Measurements from ENCODE around the gene MATN3. TPM values are rescaled to one million over a fixed set of nuclear protein-coding genes. Genes with fewer than 3 reads are reported as not detected.

The MATN3 gene
- total RNA-seq, 2 experiments from 2014 or later = not detected

GRCh38 chr2:20034821-20035220 is 22.4 kb upstream of the MATN3 start:
- no peak overlapping the region for H3K27ac ChIP-seq (ENCODE audit: low read depth, low read length, poor library complexity, severe bottlenecking)
- no peak overlapping the region for H2AFZ ChIP-seq (ENCODE audit: low read length)
- no peak overlapping the region for H3K4me2 ChIP-seq (ENCODE audit: low read length)
- no peaks in the 10 kb centered on the region for H4K20me1 ChIP-seq (ENCODE audit: insufficient read depth, low read length)
- no peak for TF ChIP-seq EZH2phosphoT487 (IDR thresholded peaks at IDR 0.05; ENCODE audit: borderline replicate concordance, low read depth, low read length)
- no peak for TF ChIP-seq CTCF (conservative IDR thresholded peaks at IDR 0.05; ENCODE audit: low read length)
- ChIA-PET CTCF (ENCODE audit: unreplicated experiment) (no interaction called here), POLR2A (interaction anchor here (2.5 to 2.9 kb wide), 2 partner anchors 13 to 14 kb away, joined by 8 to 32 read pairs; no protein-coding TSS in a partner anchor)
- H3K4me3 ChIP-seq (ENCODE audit: low read depth, low read length, poor library complexity, severe bottlenecking) = no peak overlapping the region
- intact Hi-C loops (cut with micrococcal nuclease; ENCODE audit: unreplicated experiment) = no loop called here
- no peak for DNase-seq (ENCODE audit: low spot score)
- peaks cover 9% of the 10 kb centered on the region; the same call in 1 of the 2 replicates for H3K9me3 ChIP-seq (ENCODE audit: low read length)
- peaks cover 97% of the 10 kb centered on the region for H3K36me3 ChIP-seq (ENCODE audit: insufficient read depth, low read length)
- H3K9me2 ChIP-seq (ENCODE audit: insufficient read depth, low read length) = no peaks in the 10 kb centered on the region
- peaks cover 15% of the 10 kb centered on the region for H3K4me1 ChIP-seq (ENCODE audit: insufficient read depth, low read length, poor library complexity, severe bottlenecking)
- H3K79me2 ChIP-seq (ENCODE audit: insufficient read depth, low read depth, low read length) = no peaks in the 10 kb centered on the region; the same call in 1 of the 2 replicates
- BruUV-seq (replicated peaks) = no TSS peak

- no peak for DNase-seq (ENCODE audit: low spot score)
- intact Hi-C loops (cut with micrococcal nuclease; ENCODE audit: unreplicated experiment) = no loop called here
- ChIA-PET POLR2A (interaction anchor here (2.5 kb wide), 1 partner anchor 14 kb away, joined by 8 read pairs; no protein-coding TSS in a partner anchor), CTCF (ENCODE audit: unreplicated experiment) (no interaction called here)
- no peak overlapping the region for H2AFZ ChIP-seq (ENCODE audit: low read length)
- no TSS peak for BruUV-seq (replicated peaks)
- peaks cover 15% of the 10 kb centered on the region; the same call in 1 of the 2 replicates for H3K9me3 ChIP-seq (ENCODE audit: low read length)
- H3K4me1 ChIP-seq (ENCODE audit: insufficient read depth, low read length, poor library complexity, severe bottlenecking) = peaks cover 15% of the 10 kb centered on the region
- H3K4me3 ChIP-seq (ENCODE audit: low read depth, low read length, poor library complexity, severe bottlenecking) = no peak overlapping the region
- H3K27ac ChIP-seq (ENCODE audit: low read depth, low read length, poor library complexity, severe bottlenecking) = no peak overlapping the region
- peaks cover 99% of the 10 kb centered on the region for H3K36me3 ChIP-seq (ENCODE audit: insufficient read depth, low read length)
- H3K4me2 ChIP-seq (ENCODE audit: low read length) = no peak overlapping the region
- no peaks in the 10 kb centered on the region for H3K9me2 ChIP-seq (ENCODE audit: insufficient read depth, low read length)
- TF ChIP-seq EZH2phosphoT487 (IDR thresholded peaks at IDR 0.05; ENCODE audit: borderline replicate concordance, low read depth, low read length) (no peak), CTCF (conservative IDR thresholded peaks at IDR 0.05; ENCODE audit: low read length) (no peak)
- H4K20me1 ChIP-seq (ENCODE audit: insufficient read depth, low read length) = no peaks in the 10 kb centered on the region
- H3K79me2 ChIP-seq (ENCODE audit: insufficient read depth, low read depth, low read length) = no peaks in the 10 kb centered on the region; the same call in 1 of the 2 replicates
Observed at GRCh38 chr2:20034218-20034617, 21.8 kb upstream of the MATN3 start.

- Histone ChIP-seq H3K27ac (ENCODE audit: low read depth, low read length, poor library complexity, severe bottlenecking) (no peak overlapping the region), H4K20me1 (ENCODE audit: insufficient read depth, low read length) (no peaks in the 10 kb centered on the region), H3K4me3 (ENCODE audit: low read depth, low read length, poor library complexity, severe bottlenecking) (no peak overlapping the region), H2AFZ (ENCODE audit: low read length) (no peak overlapping the region), H3K9me3 (ENCODE audit: low read length) (peaks cover 16% of the 10 kb centered on the region; the same call in 1 of the 2 replicates), H3K36me3 (ENCODE audit: insufficient read depth, low read length) (peaks cover 99% of the 10 kb centered on the region), H3K4me1 (ENCODE audit: insufficient read depth, low read length, poor library complexity, severe bottlenecking) (peaks cover 15% of the 10 kb centered on the region), H3K4me2 (ENCODE audit: low read length) (no peak overlapping the region), H3K9me2 (ENCODE audit: insufficient read depth, low read length) (no peaks in the 10 kb centered on the region), H3K79me2 (ENCODE audit: insufficient read depth, low read depth, low read length) (no peaks in the 10 kb centered on the region; the same call in 1 of the 2 replicates)
- DNase-seq (ENCODE audit: low spot score) = no peak
- intact Hi-C loops (cut with micrococcal nuclease; ENCODE audit: unreplicated experiment) = no loop called here
- no peak for TF ChIP-seq EZH2phosphoT487 (IDR thresholded peaks at IDR 0.05; ENCODE audit: borderline replicate concordance, low read depth, low read length)
- no peak for TF ChIP-seq CTCF (conservative IDR thresholded peaks at IDR 0.05; ENCODE audit: low read length)
- BruUV-seq (replicated peaks) = no TSS peak
- CTCF ChIA-PET (ENCODE audit: unreplicated experiment) = no interaction called here
- POLR2A ChIA-PET = interaction anchor here (1.0 to 2.5 kb wide), 2 partner anchors 15 to 58 kb away, joined by 4 to 8 read pairs; no protein-coding TSS in a partner anchor
Observed at GRCh38 chr2:20033322-20033721, 20.9 kb upstream of the MATN3 start.
